PC-3 (cell line): ENCODE results near the gene COL13A1. TPM values are rescaled to one million over a fixed set of nuclear protein-coding genes. Genes with fewer than 3 reads are reported as not detected.

Experiments used
- ATAC-seq: fragments of 200-7000 bp; cut with Tn5 transposase; 2 replicates; pipeline ENCODE4 v1.9.1; 2020; ENCODE audit warnings: mild to moderate bottlenecking, moderate library complexity
- BruUV-seq: library from RNA; stranded (reverse); fragments of 400-500 nt; replicated peaks from 2 replicates; lab custom pipeline; 2021; lab: Mats Ljungman, UMichigan
- CTCF ChIA-PET: fragments of 300-600 bp; sonication (Branson Sonifier 250); formaldehyde crosslinking; loops from one replicate; lab custom pipeline; 2022; ENCODE audit warnings: antibody characterized with exemption; lab: Charles Lee
- POLR2A ChIA-PET: fragments of 300-600 bp; sonication (Branson Sonifier 250); formaldehyde crosslinking; loops from one replicate; lab custom pipeline; 2022; ENCODE audit warnings: antibody characterized with exemption; ENCODE audit not compliant: unreplicated experiment; lab: Charles Lee
- DNase-seq: peaks from one replicate; pipeline ENCODE4 v3.0.0-alpha.2; 2015
- H2AFZ ChIP-seq: fragments of 300-600 bp; sonication (generic); 2 replicates; pipeline ENCODE4 v1.6.0; 2016; ENCODE audit warnings: antibody characterized with exemption, low read length
- H3F3A ChIP-seq: fragments of 300-600 bp; sonication (generic); one replicate; pipeline ENCODE4 v1.6.0; 2017; ENCODE audit warnings: antibody characterized with exemption, low read length, control low read depth, mild to moderate bottlenecking; ENCODE audit not compliant: unreplicated experiment
- H3K27ac ChIP-seq: fragments of 300-600 bp; sonication (generic); 2 replicates; pipeline ENCODE4 v1.5.1; 2016; ENCODE audit warnings: mild to moderate bottlenecking, low read length
- H3K27me3 ChIP-seq: fragments of 300-600 bp; sonication (generic); 2 replicates; pipeline ENCODE4 v1.6.1; 2016; ENCODE audit warnings: low read length, mixed read lengths
- H3K36me3 ChIP-seq: fragments of 300-600 bp; sonication (generic); 2 replicates; pipeline ENCODE4 v1.6.1; 2016; ENCODE audit warnings: low read depth, mixed run types, low read length, mixed read lengths
- H3K4me1 ChIP-seq: fragments of 300-600 bp; sonication (generic); 2 replicates; pipeline ENCODE4 v1.5.1; 2016; ENCODE audit warnings: low read length; ENCODE audit not compliant: insufficient read depth
- H3K4me2 ChIP-seq: fragments of 300-600 bp; sonication (generic); 2 replicates; pipeline ENCODE4 v1.6.0; 2016; ENCODE audit warnings: low read length
- H3K4me3 ChIP-seq: fragments of 300-600 bp; sonication (generic); 2 replicates; pipeline ENCODE4 v1.5.1; 2016; ENCODE audit warnings: mild to moderate bottlenecking, low read length, mixed read lengths
- H3K79me2 ChIP-seq: fragments of 300-600 bp; sonication (generic); 2 replicates; pipeline ENCODE4 v1.6.1; 2017; ENCODE audit warnings: low read length, mixed read lengths
- H3K9ac ChIP-seq: fragments of 300-600 bp; sonication (generic); 2 replicates; pipeline ENCODE4 v1.6.0; 2016; ENCODE audit warnings: mild to moderate bottlenecking, low read length
- H3K9me2 ChIP-seq: fragments of 300-600 bp; sonication (generic); replicated peaks from 2 replicates; pipeline ENCODE4 v1.6.1; 2016; ENCODE audit warnings: mixed run types, low read length, mixed read lengths
- H3K9me3 ChIP-seq: fragments of 300-600 bp; sonication (generic); 2 replicates; pipeline ENCODE4 v1.6.1; 2016; ENCODE audit warnings: low read length, mixed read lengths
- H4K20me1 ChIP-seq: fragments of 300-600 bp; sonication (generic); 2 replicates; pipeline ENCODE4 v1.6.1; 2016; ENCODE audit warnings: low read length, mixed read lengths
- CTCF ChIP-seq: fragments of 300-600 bp; sonication (generic); conservative IDR thresholded peaks from 2 replicates; pipeline ENCODE4 v1.5.1; 2017; ENCODE audit warnings: antibody characterized with exemption, low read depth, mild to moderate bottlenecking, low read length
- EZH2 ChIP-seq: fragments of 300-600 bp; sonication (generic); IDR thresholded peaks from one replicate; pipeline ENCODE4 v1.6.1; 2017; ENCODE audit warnings: antibody characterized with exemption, mild to moderate bottlenecking, low read length; ENCODE audit not compliant: unreplicated experiment
- EZH2phosphoT487 ChIP-seq: fragments of 300-600 bp; sonication (generic); IDR thresholded peaks from 2 replicates; pipeline ENCODE4 v1.6.1; 2018; ENCODE audit warnings: mild to moderate bottlenecking, antibody characterized with exemption, low read length, borderline replicate concordance
- intact Hi-C: fragments of 100-400 bp; cut with micrococcal nuclease; formaldehyde crosslinking; loops from 2 replicates; pipeline ENCODE4 v1.9.0; 2023
- total RNA-seq: library from RNA; depleted of rRNA; stranded (reverse); fragments of >200 nt; gene quantifications from 2 replicates; pipeline ENCODE4 v1.2.3, GENCODE V29; 2014

Gene COL13A1
- total RNA-seq, 1 experiment from 2014 or later = 201 TPM

DNA sequence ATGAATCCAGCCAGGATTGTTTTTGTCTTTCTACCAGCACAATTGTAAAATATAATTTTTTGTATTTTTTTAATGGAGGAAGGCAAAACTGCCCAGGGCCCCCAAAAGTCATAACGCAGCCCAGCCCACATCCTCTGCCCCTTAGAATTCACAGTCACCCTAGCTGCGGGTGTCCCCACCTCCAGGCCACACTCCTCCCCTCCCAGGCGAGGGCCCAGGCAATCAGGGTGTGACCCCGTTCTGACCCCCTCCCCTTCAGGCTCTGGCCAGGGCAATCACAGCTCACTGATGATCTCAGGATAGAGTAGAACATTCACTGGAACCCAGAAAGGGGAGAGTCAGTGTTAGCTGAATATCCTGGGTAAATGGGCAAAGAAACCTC lies 158.9 kb downstream of the COL13A1 start:
- DNase-seq (no peak), ATAC-seq (no peak)
- ChIA-PET CTCF (interaction anchor here (0.6 kb wide), 1 partner anchor 174 kb away, joined by 4 read pairs; no protein-coding TSS in a partner anchor), POLR2A (no interaction called here)
- no TSS peak for BruUV-seq
- no peak overlapping the region for H3K27ac ChIP-seq
- no peaks in the 10 kb centered on the region for H4K20me1 ChIP-seq
- H3K36me3 ChIP-seq = peaks cover 7% of the 10 kb centered on the region; the same call in 1 of the 2 replicates
- intact Hi-C loops = no loop called here
- H3F3A ChIP-seq = no peaks in the 10 kb centered on the region
- H3K79me2 ChIP-seq = no peaks in the 10 kb centered on the region
- no peak overlapping the region for H3K4me3 ChIP-seq
- no peaks in the 10 kb centered on the region for H3K4me1 ChIP-seq
- H3K27me3 ChIP-seq = no peaks in the 10 kb centered on the region
- H3K9me2 ChIP-seq = no peaks in the 10 kb centered on the region
- H2AFZ ChIP-seq = no peak overlapping the region
- TF ChIP-seq EZH2phosphoT487 (no peak), EZH2 (no peak), CTCF (no peak)
- H3K9me3 ChIP-seq = no peaks in the 10 kb centered on the region
- H3K4me2 ChIP-seq = no peak overlapping the region
- H3K9ac ChIP-seq = no peak overlapping the region

DNA sequence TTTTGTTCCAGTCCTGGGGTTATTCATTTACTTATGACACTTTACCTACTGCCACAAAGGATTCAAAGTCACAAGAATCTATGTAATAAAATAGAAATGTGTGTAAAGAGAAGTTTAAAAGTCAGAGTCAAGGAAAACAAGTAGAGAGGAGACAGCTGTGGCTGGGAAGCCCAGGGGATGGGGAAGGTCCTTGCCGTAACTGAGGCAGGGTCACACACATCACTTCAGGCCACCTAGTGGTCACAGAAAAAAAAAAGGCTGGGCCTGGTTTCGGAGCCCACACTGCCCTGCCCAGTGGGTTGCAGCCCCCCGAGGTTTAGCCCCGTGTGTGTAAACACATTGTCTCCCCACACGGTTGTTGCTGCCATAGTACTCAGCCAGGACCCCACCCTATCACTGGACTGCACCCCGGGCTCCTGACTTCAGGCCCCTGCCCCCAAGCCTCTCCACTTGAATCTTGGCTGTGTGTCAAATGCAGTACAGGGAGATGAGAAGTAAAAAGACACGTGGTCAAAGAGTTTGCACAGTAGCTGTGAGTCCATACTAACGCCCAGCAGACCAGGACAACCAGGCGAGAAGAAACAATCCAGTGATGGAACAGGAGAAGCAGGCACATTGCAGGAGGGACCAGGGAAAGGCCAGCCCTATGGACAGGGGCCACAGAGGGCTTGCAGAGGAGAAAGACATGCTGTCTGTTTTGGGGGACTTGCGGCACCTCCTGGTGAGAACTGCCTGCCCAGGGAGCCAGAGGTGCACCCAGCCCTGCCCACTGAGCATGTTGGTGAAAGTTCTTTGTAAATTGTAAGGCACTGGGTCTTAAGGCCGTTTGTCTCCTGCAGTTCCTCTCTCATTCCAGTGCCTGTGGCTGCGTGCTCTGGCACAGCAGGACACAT lies 159.5 kb downstream of the COL13A1 start:
- no peak overlapping the region for H3K9ac ChIP-seq
- no peak overlapping the region for H3K27ac ChIP-seq
- H3K79me2 ChIP-seq = no peaks in the 10 kb centered on the region
- ChIA-PET CTCF (no interaction called here), POLR2A (no interaction called here)
- H3K4me3 ChIP-seq = no peak overlapping the region
- H3F3A ChIP-seq = no peaks in the 10 kb centered on the region
- TSS peak; percentile 9 for BruUV-seq
- H3K36me3 ChIP-seq = peaks cover 7% of the 10 kb centered on the region; the same call in 1 of the 2 replicates
- H3K9me3 ChIP-seq = no peaks in the 10 kb centered on the region
- H3K4me1 ChIP-seq = no peaks in the 10 kb centered on the region; the same call in 1 of the 2 replicates
- peak; percentile 89 for TF ChIP-seq CTCF
- no peak for TF ChIP-seq EZH2phosphoT487
- no peak for TF ChIP-seq EZH2
- intact Hi-C loops = no loop called here
- H3K9me2 ChIP-seq = no peaks in the 10 kb centered on the region
- no peaks in the 10 kb centered on the region for H3K27me3 ChIP-seq
- DNase-seq (peak; percentile 32), ATAC-seq (no peak)
- H2AFZ ChIP-seq = no peak overlapping the region
- no peaks in the 10 kb centered on the region for H4K20me1 ChIP-seq
- H3K4me2 ChIP-seq = no peak overlapping the region
